Measurements from ENCODE around the gene CD8B. TPM values are rescaled to one million over a fixed set of nuclear protein-coding genes. Genes with fewer than 3 reads are reported as not detected.

CD8B gene
- total and polyA plus RNA-seq, 12 donors = 0.11 to 4.5 (median 0.68) TPM; not detected in 1

- DNase-seq = no peak
- WGBS, 4 donors = 45 to 69% (median 63%) methylated on average over 5 to 7 of the region's 7 CpGs
- Histone ChIP-seq H3K27me3 (peaks cover 49% of the 10 kb centered on the region), H3K4me1 (replicated peaks in 1 of 2) (peaks cover 23 to 42% of the 10 kb centered on the region in 2 donors), H3K27ac (no peak overlapping the region), H3K4me3 (no peak overlapping the region), H3K36me3 (replicated peaks in 1 of 2) (no peaks in the 10 kb centered on the region), H3K9me3 (replicated peaks in 1 of 3) (peaks cover 0 to 6% (median 0%) of the 10 kb centered on the region in 3 donors)
- intact Hi-C loops (cut with DNase I) = no loop called here
- TF ChIP-seq, protein P1, sequence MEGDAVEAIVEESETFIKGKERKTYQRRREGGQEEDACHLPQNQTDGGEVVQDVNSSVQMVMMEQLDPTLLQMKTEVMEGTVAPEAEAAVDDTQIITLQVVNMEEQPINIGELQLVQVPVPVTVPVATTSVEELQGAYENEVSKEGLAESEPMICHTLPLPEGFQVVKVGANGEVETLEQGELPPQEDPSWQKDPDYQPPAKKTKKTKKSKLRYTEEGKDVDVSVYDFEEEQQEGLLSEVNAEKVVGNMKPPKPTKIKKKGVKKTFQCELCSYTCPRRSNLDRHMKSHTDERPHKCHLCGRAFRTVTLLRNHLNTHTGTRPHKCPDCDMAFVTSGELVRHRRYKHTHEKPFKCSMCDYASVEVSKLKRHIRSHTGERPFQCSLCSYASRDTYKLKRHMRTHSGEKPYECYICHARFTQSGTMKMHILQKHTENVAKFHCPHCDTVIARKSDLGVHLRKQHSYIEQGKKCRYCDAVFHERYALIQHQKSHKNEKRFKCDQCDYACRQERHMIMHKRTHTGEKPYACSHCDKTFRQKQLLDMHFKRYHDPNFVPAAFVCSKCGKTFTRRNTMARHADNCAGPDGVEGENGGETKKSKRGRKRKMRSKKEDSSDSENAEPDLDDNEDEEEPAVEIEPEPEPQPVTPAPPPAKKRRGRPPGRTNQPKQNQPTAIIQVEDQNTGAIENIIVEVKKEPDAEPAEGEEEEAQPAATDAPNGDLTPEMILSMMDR (IDR thresholded peaks at IDR 0.05) = no peak
- TF ChIP-seq POLR2A (IDR thresholded peaks at IDR 0.05) = no peak
Observed at GRCh38 chr2:86791573-86791972, 70.1 kb downstream of the CD8B start.

- Histone ChIP-seq H3K4me3 (peak within 1 kb of the TSS in 1 of 4 donors; percentile 37), H3K36me3 (replicated peaks in 1 of 2) (no peaks in the 10 kb centered on the region), H3K27ac (no peak within 1 kb of the TSS), H3K27me3 (peaks cover 49% of the 10 kb centered on the region), H3K4me1 (replicated peaks in 1 of 2) (peaks cover 23 to 42% of the 10 kb centered on the region in 2 donors), H3K9me3 (replicated peaks in 1 of 3) (peaks cover 0 to under 1% (median 0%) of the 10 kb centered on the region in 3 donors)
- intact Hi-C loops (cut with DNase I) = no loop called here
- TF ChIP-seq, protein P1 (IDR thresholded peaks at IDR 0.05) = no peak
- no peak for TF ChIP-seq POLR2A (IDR thresholded peaks at IDR 0.05)
- peak in 1 of 7 donors; percentile 16 for DNase-seq
- 4 to 20% (median 10%) methylated on average over 18 to 57 of the region's 57 CpGs for WGBS, 4 donors
Observed at GRCh38 chr2:86790676-86791572, 70.8 kb downstream of the CD8B start, which contains the start of gene CD8A. CD8A (minus strand) TSS chr2:86790913; CDS start chr2:86790825, 88 bp downstream.

- H3K4me1 ChIP-seq (replicated peaks in 1 of 2) = peaks cover 23 to 42% of the 10 kb centered on the region in 2 donors
- WGBS, 4 donors = 4 to 15% (median 5%) methylated on average over 30 to 40 of the region's 40 CpGs
- TF ChIP-seq POLR2A (IDR thresholded peaks at IDR 0.05) = no peak
- no peaks in the 10 kb centered on the region for H3K9me3 ChIP-seq (replicated peaks in 1 of 3)
- no peak for DNase-seq
- peaks cover 49% of the 10 kb centered on the region for H3K27me3 ChIP-seq
- no peaks in the 10 kb centered on the region for H3K36me3 ChIP-seq (replicated peaks in 1 of 2)
- peak overlapping the region in 1 of 4 donors; percentile 37 for H3K4me3 ChIP-seq
- intact Hi-C loops (cut with DNase I) = no loop called here
- H3K27ac ChIP-seq = no peak overlapping the region
Observed at GRCh38 chr2:86790134-86790675, 71.5 kb downstream of the CD8B start.

DNA sequence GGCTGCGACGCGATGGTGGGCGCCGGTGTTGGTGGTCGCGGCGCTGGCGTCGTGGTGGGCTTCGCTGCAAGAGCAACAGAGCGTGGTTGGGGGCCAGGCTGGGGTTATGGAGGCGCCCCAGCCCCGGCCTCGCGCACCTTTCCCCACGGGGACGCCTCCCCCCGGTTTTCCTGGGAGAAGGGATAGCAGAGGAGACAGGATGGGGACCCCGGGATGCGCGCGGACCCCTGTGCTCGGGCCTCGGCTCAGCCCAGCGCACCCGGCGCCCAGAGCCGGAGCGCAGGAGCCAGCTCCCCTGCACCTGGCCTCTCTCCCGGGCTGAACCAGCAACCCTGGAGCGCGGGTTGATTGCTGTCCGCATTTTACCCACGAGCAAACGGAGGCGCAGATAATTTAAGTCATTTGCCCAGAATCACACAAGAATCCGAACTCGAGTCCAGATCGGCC is 72.0 kb downstream of the CD8B start:
- H3K27me3 ChIP-seq = peaks cover 49% of the 10 kb centered on the region
- intact Hi-C loops (cut with DNase I) = no loop called here
- 9 to 30% (median 19%) methylated on average over 3 to 40 of the region's 40 CpGs for WGBS, 4 donors
- H3K4me3 ChIP-seq = peak overlapping the region in 1 of 4 donors; percentile 40
- H3K36me3 ChIP-seq (replicated peaks in 1 of 2) = no peaks in the 10 kb centered on the region
- peaks cover 23 to 42% of the 10 kb centered on the region in 2 donors for H3K4me1 ChIP-seq (replicated peaks in 1 of 2)
- no peak for TF ChIP-seq POLR2A (IDR thresholded peaks at IDR 0.05)
- TF ChIP-seq, protein P1 (IDR thresholded peaks at IDR 0.05) = no peak
- no peaks in the 10 kb centered on the region for H3K9me3 ChIP-seq (replicated peaks in 1 of 3)
- DNase-seq = no peak
- no peak overlapping the region for H3K27ac ChIP-seq
